ENCODE results near the gene PLCB1. TPM values are rescaled to one million over a fixed set of nuclear protein-coding genes. Genes with fewer than 3 reads are reported as not detected.

The PLCB1 gene
- total and polyA plus RNA-seq, 10 of the 15 experiments (the other 5 are each of a cell fraction or from before 2014, with no cell fraction given) = 0.05 to 5.3 (median 0.17) TPM; not detected in 1

GRCh38 chr20:8876366-8876765, 744.3 kb downstream of the PLCB1 start:
- H3K79me2 ChIP-seq (ENCODE audit: control insufficient read depth, insufficient read depth, low read length) = no peaks in the 10 kb centered on the region
- DNase-seq (ENCODE audit: low read depth, low spot score) = no peak
- no peak overlapping the region for H3K4me3 ChIP-seq
- no peaks in the 10 kb centered on the region for H3K9me3 ChIP-seq (replicated peaks; ENCODE audit: control insufficient read depth, insufficient read depth, low read length)
- H3K36me3 ChIP-seq (ENCODE audit: control insufficient read depth in 2 of 2, insufficient read depth in 2 of 2, low read length in 1 of 2) = no peaks in the 10 kb centered on the region
- TF ChIP-seq TCF12 (IDR thresholded peaks at IDR 0.05; ENCODE audit: low read depth, low read length) (no peak), CHD1 (IDR thresholded peaks at IDR 0.05; ENCODE audit: low read depth, low read length) (no peak), NR2C1 (IDR thresholded peaks at IDR 0.05) (no peak), POLR2AphosphoS5 (IDR thresholded peaks at IDR 0.05; ENCODE audit: low read length) (no peak), RELB (IDR thresholded peaks at IDR 0.05; ENCODE audit: low read depth) (no peak), ZNF24 (IDR thresholded peaks at IDR 0.05) (no peak), SIX5 (IDR thresholded peaks at IDR 0.05; ENCODE audit: low read depth, low read length, severe bottlenecking) (no peak), WRNIP1 (IDR thresholded peaks at IDR 0.05; ENCODE audit: borderline replicate concordance, low read depth, low read length) (no peak), PAX8 (IDR thresholded peaks at IDR 0.05) (no peak), PAX5 (IDR thresholded peaks at IDR 0.05; ENCODE audit: borderline replicate concordance, low read depth, low read length) (no peak)
- RAD21 ChIA-PET (ENCODE audit: unreplicated experiment) = no interaction called here
- POLR2A ChIA-PET = no interaction called here
- H3K4me2 ChIP-seq (ENCODE audit: control insufficient read depth, insufficient read depth) = no peak overlapping the region
- SMC1A ChIA-PET (ENCODE audit: uncharacterized antibody, unreplicated experiment) = interaction anchor here (0.8 kb wide), 1 partner anchor 17 kb away, joined by 3 read pairs; no protein-coding TSS in a partner anchor
- no peak overlapping the region for H3K27ac ChIP-seq (ENCODE audit: control insufficient read depth, insufficient read depth)
- no peak for FAIRE-seq
- in situ Hi-C loops (cut with MboI) (no loop called here), intact Hi-C loops (cut with micrococcal nuclease; ENCODE audit: unreplicated experiment) (no loop called here)
- BruUV-seq (replicated peaks) = no TSS peak
- no peak overlapping the region for H2AFZ ChIP-seq (ENCODE audit: control insufficient read depth, low read depth, low read length)
- no peak for ATAC-seq
- no peak overlapping the region for H3K9ac ChIP-seq (ENCODE audit: control insufficient read depth, insufficient read depth, low read length)
- no peaks in the 10 kb centered on the region for H3K27me3 ChIP-seq (replicated peaks in 1 of 2; ENCODE audit: control insufficient read depth in 2 of 2, insufficient read depth in 2 of 2, low read length in 1 of 2)
- H3K4me1 ChIP-seq (ENCODE audit: control insufficient read depth, insufficient read depth, low read length) = no peaks in the 10 kb centered on the region
- H4K20me1 ChIP-seq (ENCODE audit: control insufficient read depth, insufficient read depth) = no peaks in the 10 kb centered on the region
- CTCF ChIA-PET = interaction anchor here (1.1 kb wide), 1 partner anchor 28 kb away, joined by 3 read pairs; no protein-coding TSS in a partner anchor
